Pancreas (tissue), 10 donors: ENCODE data around the gene OR12D2. TPM values are rescaled to one million over a fixed set of nuclear protein-coding genes. Genes with fewer than 3 reads are reported as not detected.

Experiments used
- ATAC-seq, 4 donors: fragments of 200-7000 bp; cut with Tn5 transposase; one replicate each; pipeline versions ENCODE4 v1.8.0 to v1.9.1; 2020; ENCODE audit warnings: mild to moderate bottlenecking in 4 of 4, moderate library complexity in 4 of 4
- DNase-seq, 6 donors: peaks; one replicate each; pipeline ENCODE4 v3.0.0-alpha.2; 2020
- FAIRE-seq: peaks from 2 replicates; lab custom pipeline; 2012; peaks lifted over from hg19 to GRCh38; lab: Jason Lieb, UNC
- H3K27ac ChIP-seq, 4 donors: fragments of 200-600 bp; sonication (generic); 1 replicate in 3 of 4; 2 replicates in 1 of 4; pipeline versions ENCODE4 v1.5.0 to v1.8.0; 2020
- H3K27me3 ChIP-seq, 4 donors: fragments of 200-600 bp; one replicate each; pipeline ENCODE4 v1.8.0; 2021
- H3K36me3 ChIP-seq, 3 donors: fragments of 200-600 bp; sonication (generic) in 1 of 3; one replicate each; pipeline versions ENCODE4 v1.5.0 to v1.8.0; 2020 to 2021
- H3K4me1 ChIP-seq, 3 donors: fragments of 200-600 bp; one replicate each; pipeline ENCODE4 v1.8.0; 2021
- H3K4me3 ChIP-seq, 4 donors: fragments of 200-600 bp; sonication (generic) in 2 of 4; one replicate each; pipeline versions ENCODE4 v1.5.0 to v1.8.0; 2020 to 2021
- H3K9me3 ChIP-seq, 4 donors: fragments of 200-600 bp; one replicate each; pipeline ENCODE4 v1.8.0; 2021
- CTCF ChIP-seq, 4 donors: fragments of 200-600 bp; sonication (generic) in 3 of 4; IDR thresholded peaks; one replicate each; pipeline versions ENCODE4 v1.5.0 to v1.8.0; 2021; ENCODE audit warnings: antibody characterized with exemption in 4 of 4
- WGBS, 2 donors: extraction: QIAGEN DNeasy Blood & Tissue Kit; methylation state at CpG; one replicate each; pipeline ENCODE4 v1.1.7; 2013; 5-methylcytosine and 5-hydroxymethylcytosine counted together
- intact Hi-C, 3 donors: fragments of 100-400 bp; cut with DNase I; formaldehyde crosslinking; loops; one replicate each; pipeline versions ENCODE4 v1.11.1 to v1.14.2; 2022
- polyA plus RNA-seq, 2 donors: library from polyadenylated mRNA; stranded (reverse); fragments of 200-250 nt; gene quantifications; one replicate each; pipeline ENCODE4 v1.2.3, GENCODE V29; 2013
- total RNA-seq, 6 donors: library from RNA; stranded (reverse); fragmentation: NEBNext Ultra II Directional in 4 of 6; extraction: Animal tissue kit (Norgen Biotek cat#: 25700) in 4 of 6; gene quantifications; one replicate each; pipeline versions ENCODE4 v1.2.1 to v1.2.4, GENCODE V29; 2021 to 2023
- donor health status: healthy with polysubstance abuse.
- donor health status: DM: no; HTN: no; CAD: no; lungs with moderate emphysema.
- donor health status: DM: no; HTN: no; CAD: no.
- donor health status: control.
- donor health status: control.
- donor health status: Bipolar disorder and iron deficiency.
- donor health status: DM: yes; HTN: yes; CAD: no.
- donor health status: DM: no; HTN: no; CAD: no.
- donor health status: DM: no; HTN: no; CAD: no.
- donor health status: DM: yes; HTN: yes; CAD: no.

Gene OR12D2
- total and polyA plus RNA-seq, 8 donors = not detected

DNA sequence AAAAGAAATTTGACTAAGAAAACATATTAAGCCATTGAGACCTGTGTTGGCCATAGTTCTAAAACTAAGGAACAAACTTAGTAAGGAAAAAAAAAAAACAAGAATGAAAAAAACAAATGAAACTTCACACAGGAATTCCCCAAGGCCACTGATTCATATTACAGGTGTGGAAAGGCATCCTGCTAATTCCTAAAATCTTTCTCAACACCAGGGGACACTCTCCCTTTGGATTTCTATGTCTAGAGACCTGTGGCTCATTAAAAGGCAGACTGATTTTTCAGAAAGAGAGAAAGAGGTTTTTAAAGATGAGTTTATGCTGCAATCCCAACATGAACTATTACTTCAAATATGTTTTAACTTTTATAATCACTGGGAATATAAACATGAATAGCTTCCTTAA is 19.2 kb downstream of the OR12D2 start, which contains the start of gene OR12D1:
OR12D1 (plus strand) TSS at position 341 of the 400 bp plus-strand sequence.
- Histone ChIP-seq H3K4me1 (peaks cover 0 to 3% (median 0%) of the 10 kb centered on the region in 3 donors), H3K27ac (peak within 1 kb of the TSS in 1 of 4 donors; percentile 44), H3K9me3 (no peaks in the 10 kb centered on the region), H3K4me3 (no peak within 1 kb of the TSS), H3K36me3 (no peaks in the 10 kb centered on the region), H3K27me3 (no peaks in the 10 kb centered on the region)
- no peak for FAIRE-seq
- peak in 3 of 4 donors; percentile 72 to 97 (median 78) for ATAC-seq
- no peak for DNase-seq
- peak in 2 of 4 donors; percentile 9 to 15 for TF ChIP-seq CTCF (IDR thresholded peaks at IDR 0.05)
- intact Hi-C loops = no loop called here

DNA sequence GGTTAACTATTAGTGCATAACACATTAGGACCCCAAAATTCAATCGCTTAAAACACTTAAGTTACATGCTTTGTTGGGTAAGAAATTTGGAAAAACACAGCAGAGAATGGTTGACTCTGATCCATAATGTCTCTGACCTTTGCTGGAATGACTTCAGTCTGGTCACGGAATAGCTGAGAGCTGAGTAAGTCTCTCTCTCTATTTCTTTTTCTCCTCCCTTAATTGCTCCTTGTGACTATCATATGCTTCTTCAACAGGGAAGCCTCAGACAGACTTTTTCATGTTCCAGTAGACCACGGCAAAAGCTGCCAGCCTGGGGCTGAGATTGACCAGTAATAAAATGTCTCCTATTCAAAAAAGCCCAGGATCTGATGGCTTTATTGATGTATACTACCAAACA is 24.1 kb downstream of the OR12D2 start:
- H3K36me3 ChIP-seq = no peaks in the 10 kb centered on the region
- ATAC-seq = no peak
- no peak for TF ChIP-seq CTCF (IDR thresholded peaks at IDR 0.05)
- WGBS, 2 donors = 68 to 72% methylated on average over 3 of the region's 3 CpGs
- no peaks in the 10 kb centered on the region for H3K9me3 ChIP-seq
- H3K4me1 ChIP-seq = no peaks in the 10 kb centered on the region
- H3K27me3 ChIP-seq = no peaks in the 10 kb centered on the region
- no peak for DNase-seq
- no peak overlapping the region for H3K27ac ChIP-seq
- intact Hi-C loops = no loop called here
- no peak overlapping the region for H3K4me3 ChIP-seq
- no peak for FAIRE-seq

- Histone ChIP-seq H3K9me3 (no peaks in the 10 kb centered on the region), H3K27ac (no peak overlapping the region), H3K4me3 (no peak overlapping the region), H3K4me1 (no peaks in the 10 kb centered on the region), H3K36me3 (no peaks in the 10 kb centered on the region), H3K27me3 (no peaks in the 10 kb centered on the region)
- 82 to 86% methylated on average over 2 of the region's 2 CpGs for WGBS, 2 donors
- DNase-seq (no peak), FAIRE-seq (no peak), ATAC-seq (no peak)
- TF ChIP-seq CTCF (IDR thresholded peaks at IDR 0.05) = no peak
- intact Hi-C loops = loop anchor here in 1 of 3 donors (10.0 kb wide), 1 partner anchor 161 kb away; the partner anchor contains the start of gene OR2H2
Observed at GRCh38 chr6:29424168-29424567, 28.7 kb downstream of the OR12D2 start.

DNA sequence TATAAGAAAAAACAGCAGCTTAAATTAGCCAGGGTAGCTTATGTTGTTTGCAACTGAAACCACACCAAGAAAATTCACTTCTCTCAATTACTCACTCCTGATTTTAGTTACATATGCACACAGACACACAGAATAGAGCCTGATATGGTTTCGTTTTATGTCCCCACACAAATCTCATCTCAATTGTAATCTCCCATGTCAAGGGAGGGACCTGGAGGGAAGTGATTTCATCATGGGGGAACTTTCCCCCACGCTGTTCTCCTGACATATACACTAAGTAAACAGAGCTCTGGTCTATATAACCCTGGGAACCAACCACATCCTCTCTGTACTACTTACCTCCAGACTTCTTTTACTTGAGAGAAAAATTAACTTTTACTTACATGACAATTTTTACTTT is 29.1 kb downstream of the OR12D2 start:
- Histone ChIP-seq H3K9me3 (no peaks in the 10 kb centered on the region), H3K36me3 (no peaks in the 10 kb centered on the region), H3K27me3 (no peaks in the 10 kb centered on the region), H3K4me1 (no peaks in the 10 kb centered on the region), H3K27ac (no peak overlapping the region), H3K4me3 (no peak overlapping the region)
- ATAC-seq (no peak), DNase-seq (no peak), FAIRE-seq (no peak)
- WGBS, 2 donors = 31 to 34% methylated on average over 2 of the region's 2 CpGs
- intact Hi-C loops = loop anchor here in 1 of 3 donors (10.0 kb wide), 1 partner anchor 160 kb away; the partner anchor contains the start of gene OR2H2
- no peak for TF ChIP-seq CTCF (IDR thresholded peaks at IDR 0.05)

DNA sequence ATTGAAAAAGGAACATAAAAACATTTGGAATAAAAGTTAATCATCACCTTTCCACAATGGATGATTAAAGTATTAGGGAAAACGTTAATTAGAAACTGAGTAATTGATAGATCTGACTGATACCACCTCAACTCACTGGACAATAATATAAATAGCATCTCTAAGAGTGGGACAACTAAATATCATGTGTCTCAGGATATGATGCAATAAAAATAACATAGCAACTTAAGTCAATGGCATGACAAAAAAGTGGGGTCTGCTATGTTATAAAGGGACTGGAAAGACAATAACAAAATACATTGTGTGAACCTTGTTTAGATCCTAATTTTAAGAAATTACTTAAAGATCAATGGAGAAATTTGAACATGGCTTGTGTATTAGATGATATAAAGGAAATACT is 29.6 kb downstream of the OR12D2 start:
- DNase-seq = no peak
- H3K9me3 ChIP-seq = no peaks in the 10 kb centered on the region
- H3K27ac ChIP-seq = no peak overlapping the region
- no peaks in the 10 kb centered on the region for H3K27me3 ChIP-seq
- H3K4me1 ChIP-seq = no peaks in the 10 kb centered on the region
- no peak for FAIRE-seq
- 23 to 33% methylated on average over 1 of the region's 1 CpG for WGBS, 2 donors
- no peak for ATAC-seq
- intact Hi-C loops = loop anchor here in 1 of 3 donors (10.0 kb wide), 1 partner anchor 160 kb away; the partner anchor contains the start of gene OR2H2
- no peak overlapping the region for H3K4me3 ChIP-seq
- no peaks in the 10 kb centered on the region for H3K36me3 ChIP-seq
- no peak for TF ChIP-seq CTCF (IDR thresholded peaks at IDR 0.05)
